PC-9 (cell line): ENCODE measurements around the gene ANKRD24. TPM values are rescaled to one million over a fixed set of nuclear protein-coding genes. Genes with fewer than 3 reads are reported as not detected.

Experiments
- BruUV-seq: library from RNA; stranded (reverse); fragments of 400-500 nt; replicated peaks from 2 replicates; lab custom pipeline; 2021; lab: Mats Ljungman, UMichigan
- CTCF ChIA-PET: fragments of 300-600 bp; sonication (Branson Sonifier 250); formaldehyde crosslinking; loops from one replicate; lab custom pipeline; 2022; ENCODE audit warnings: antibody characterized with exemption; lab: Charles Lee
- POLR2A ChIA-PET: fragments of 300-600 bp; sonication (Branson Sonifier 250); formaldehyde crosslinking; loops from one replicate; lab custom pipeline; 2022; ENCODE audit warnings: antibody characterized with exemption; ENCODE audit not compliant: unreplicated experiment; lab: Charles Lee
- DNase-seq, 2 experiments: peaks; one replicate each; pipeline versions ENCODE4 v3.0.0 to v3.0.0-alpha.2; 2015 to 2022; ENCODE audit warnings: mixed read lengths in 1 of 2
- H2AFZ ChIP-seq: fragments of 200-600 bp; sonication (generic); 2 replicates; pipeline ENCODE4 v1.8.1; 2017; ENCODE audit warnings: antibody characterized with exemption
- H3F3A ChIP-seq: fragments of 200-600 bp; sonication (generic); 2 replicates; pipeline ENCODE4 v1.8.1; 2017; ENCODE audit warnings: antibody characterized with exemption, mild to moderate bottlenecking, low read depth; ENCODE audit not compliant: insufficient read depth
- H3K27ac ChIP-seq: fragments of 200-600 bp; sonication (generic); 2 replicates; pipeline ENCODE4 v1.6.1; 2016; ENCODE audit warnings: mixed run types
- H3K27me3 ChIP-seq: fragments of 200-600 bp; sonication (generic); 2 replicates; pipeline ENCODE4 v1.6.1; 2016; ENCODE audit warnings: low read depth, mixed run types; ENCODE audit not compliant: insufficient read depth
- H3K36me3 ChIP-seq: fragments of 200-600 bp; sonication (generic); 2 replicates; pipeline ENCODE4 v1.6.1; 2016; ENCODE audit warnings: low read depth, mixed run types
- H3K4me1 ChIP-seq: fragments of 200-600 bp; sonication (generic); replicated peaks from 2 replicates; pipeline ENCODE4 v1.6.1; 2016; ENCODE audit warnings: mixed run types; ENCODE audit not compliant: insufficient read depth
- H3K4me2 ChIP-seq: fragments of 200-600 bp; sonication (generic); 2 replicates; pipeline ENCODE4 v1.6.1; 2017; ENCODE audit warnings: mixed run types
- H3K4me3 ChIP-seq: fragments of 200-600 bp; sonication (generic); 2 replicates; pipeline ENCODE4 v1.6.1; 2016; ENCODE audit warnings: mixed run types
- H3K79me2 ChIP-seq: fragments of 200-600 bp; sonication (generic); 2 replicates; pipeline ENCODE4 v1.6.1; 2017; ENCODE audit warnings: low read depth, mixed run types
- H3K9me2 ChIP-seq: fragments of 200-600 bp; sonication (generic); 2 replicates; pipeline ENCODE4 v1.8.1; 2017; ENCODE audit warnings: mild to moderate bottlenecking; ENCODE audit not compliant: insufficient read depth
- H3K9me3 ChIP-seq: fragments of 200-600 bp; sonication (generic); 2 replicates; pipeline ENCODE4 v1.8.1; 2016; ENCODE audit warnings: low read depth; ENCODE audit not compliant: insufficient read depth
- H4K20me1 ChIP-seq: fragments of 200-600 bp; sonication (generic); 2 replicates; pipeline ENCODE4 v1.8.1; 2017; ENCODE audit not compliant: insufficient read depth
- CTCF ChIP-seq: fragments of 200-600 bp; sonication (generic); conservative IDR thresholded peaks from 2 replicates; pipeline ENCODE4 v1.6.1; 2017; ENCODE audit warnings: mixed run types, antibody characterized with exemption, mild to moderate bottlenecking, moderate library complexity
- EZH2 ChIP-seq: fragments of 200-600 bp; sonication (generic); IDR thresholded peaks from 2 replicates; pipeline ENCODE4 v1.8.0; 2017; ENCODE audit warnings: antibody characterized with exemption, low read depth
- intact Hi-C: fragments of 100-400 bp; cut with micrococcal nuclease; formaldehyde crosslinking; loops from one replicate; pipeline ENCODE4 v1.10.0; 2022; ENCODE audit not compliant: unreplicated experiment
- total RNA-seq: library from RNA; stranded (reverse); gene quantifications from 2 replicates; pipeline ENCODE4 v1.2.3, GENCODE V29; 2021

The ANKRD24 gene
- total RNA-seq, 1 experiment from 2014 or later = 0.79 TPM

DNA sequence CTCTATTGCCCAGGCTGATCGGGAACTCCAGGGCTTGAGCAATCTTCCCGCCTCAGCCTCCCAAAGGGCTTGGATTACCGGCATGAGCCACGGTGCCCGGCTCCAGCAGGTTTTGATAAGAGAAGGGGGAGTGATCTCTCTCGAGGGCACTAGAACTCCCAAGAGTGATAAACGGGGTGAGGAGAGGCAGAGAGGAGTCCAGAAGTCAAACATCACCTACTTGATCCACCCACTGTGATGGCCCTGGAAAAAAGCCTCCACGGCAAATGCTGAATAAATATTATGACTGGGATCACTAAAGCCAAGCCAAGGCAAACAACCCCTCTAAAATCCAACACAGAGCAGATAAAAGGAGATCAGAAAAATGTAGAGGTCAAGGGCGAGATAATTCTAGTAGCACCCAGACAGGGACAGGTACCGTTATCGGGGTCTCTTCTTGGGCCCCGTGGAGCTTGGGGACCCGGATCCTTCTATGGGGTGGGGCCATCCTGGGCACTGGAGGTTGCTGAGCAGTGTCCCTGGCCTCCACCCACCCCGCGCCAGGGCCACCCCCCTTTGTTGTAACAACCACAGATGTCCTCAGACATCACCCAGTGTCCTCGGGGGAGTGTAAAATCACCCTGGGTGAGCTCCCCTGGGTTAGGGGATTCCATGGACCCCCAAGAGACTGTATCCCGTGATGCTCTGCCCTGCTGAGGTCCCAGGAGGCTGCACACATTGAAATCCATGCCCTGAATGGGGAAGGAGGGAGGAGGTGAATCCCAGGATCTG lies 32.8 kb upstream of the ANKRD24 start:
- H3K4me2 ChIP-seq = no peak overlapping the region
- CTCF ChIA-PET = no interaction called here

GRCh38 chr19:4151623-4152022 lies 30.9 kb upstream of the ANKRD24 start:
- Histone ChIP-seq H2AFZ (no peak overlapping the region), H3K36me3 (no peaks in the 10 kb centered on the region), H3K9me2 (no peaks in the 10 kb centered on the region), H3K4me2 (no peak overlapping the region), H3K79me2 (no peaks in the 10 kb centered on the region), H3K27ac (no peak overlapping the region), H3K27me3 (no peaks in the 10 kb centered on the region), H3K9me3 (no peaks in the 10 kb centered on the region), H3K4me3 (no peak overlapping the region), H3K4me1 (no peaks in the 10 kb centered on the region), H4K20me1 (no peaks in the 10 kb centered on the region), H3F3A (no peaks in the 10 kb centered on the region)
- BruUV-seq = no TSS peak
- ChIA-PET CTCF (no interaction called here), POLR2A (no interaction called here)
- TF ChIP-seq EZH2 (no peak), CTCF (no peak)
- intact Hi-C loops = loop anchor here (2.0 kb wide), 1 partner anchor 15 kb away; no protein-coding TSS in a partner anchor
- no peak for DNase-seq

More for the DNA sequence above, 32.8 kb upstream of the ANKRD24 start:
- Histone ChIP-seq H3F3A (peaks cover 6% of the 10 kb centered on the region; the same call in 1 of the 2 replicates), H3K9me2 (no peaks in the 10 kb centered on the region), H3K36me3 (no peaks in the 10 kb centered on the region), H3K27me3 (no peaks in the 10 kb centered on the region), H3K9me3 (no peaks in the 10 kb centered on the region), H3K4me3 (no peak overlapping the region), H2AFZ (no peak overlapping the region), H3K79me2 (no peaks in the 10 kb centered on the region), H4K20me1 (no peaks in the 10 kb centered on the region), H3K27ac (no peak overlapping the region), H3K4me1 (peaks cover 7% of the 10 kb centered on the region)
- BruUV-seq = no TSS peak
- TF ChIP-seq CTCF (no peak), EZH2 (no peak)
- no peak for DNase-seq
- intact Hi-C loops = loop anchor here (10.0 kb wide), 1 partner anchor 85 kb away; the partner anchor contains the start of gene ZBTB7A
- POLR2A ChIA-PET = no interaction called here

- POLR2A ChIA-PET = no interaction called here
- TF ChIP-seq EZH2 (no peak), CTCF (no peak)
Measured at GRCh38 chr19:4152241-4152998, 30.1 kb upstream of the ANKRD24 start.

More at GRCh38 chr19:4152241-4152998, 30.1 kb upstream of the ANKRD24 start:
- no TSS peak for BruUV-seq
- Histone ChIP-seq H2AFZ (no peak overlapping the region), H3K9me3 (no peaks in the 10 kb centered on the region), H3K4me2 (no peak overlapping the region), H3K79me2 (no peaks in the 10 kb centered on the region), H3K9me2 (no peaks in the 10 kb centered on the region), H3K27ac (no peak overlapping the region), H3K4me3 (no peak overlapping the region), H3F3A (no peaks in the 10 kb centered on the region), H3K36me3 (no peaks in the 10 kb centered on the region), H4K20me1 (no peaks in the 10 kb centered on the region), H3K27me3 (no peaks in the 10 kb centered on the region), H3K4me1 (no peaks in the 10 kb centered on the region)
- intact Hi-C loops = loop anchor here (2.0 kb wide), 1 partner anchor 14 kb away; no protein-coding TSS in a partner anchor
- CTCF ChIA-PET = no interaction called here
- DNase-seq = no peak
